ENCODE data around the gene MAGEA12. TPM values are rescaled to one million over a fixed set of nuclear protein-coding genes. Genes with fewer than 3 reads are reported as not detected.
"Not testable (repeated sequence)": the region's sequence is repeated elsewhere in the genome, so short reads cannot be mapped to it uniquely, and the experiment has no call there.

The MAGEA12 gene, protein sequence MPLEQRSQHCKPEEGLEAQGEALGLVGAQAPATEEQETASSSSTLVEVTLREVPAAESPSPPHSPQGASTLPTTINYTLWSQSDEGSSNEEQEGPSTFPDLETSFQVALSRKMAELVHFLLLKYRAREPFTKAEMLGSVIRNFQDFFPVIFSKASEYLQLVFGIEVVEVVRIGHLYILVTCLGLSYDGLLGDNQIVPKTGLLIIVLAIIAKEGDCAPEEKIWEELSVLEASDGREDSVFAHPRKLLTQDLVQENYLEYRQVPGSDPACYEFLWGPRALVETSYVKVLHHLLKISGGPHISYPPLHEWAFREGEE
- total RNA-seq (2021; ENCODE audit: unreplicated experiment) (not detected), Bru-seq, nascent RNA (not detected), BruChase-seq, experiment 1, labeled RNA remaining after a 2-hour chase (not detected), BruChase-seq, experiment 2, labeled RNA remaining after a 6-hour chase (not detected)
- polyA plus RNA-seq (2012; ENCODE audit: insufficient read length), result not detected
- long read RNA-seq, result 0 reads

DNA sequence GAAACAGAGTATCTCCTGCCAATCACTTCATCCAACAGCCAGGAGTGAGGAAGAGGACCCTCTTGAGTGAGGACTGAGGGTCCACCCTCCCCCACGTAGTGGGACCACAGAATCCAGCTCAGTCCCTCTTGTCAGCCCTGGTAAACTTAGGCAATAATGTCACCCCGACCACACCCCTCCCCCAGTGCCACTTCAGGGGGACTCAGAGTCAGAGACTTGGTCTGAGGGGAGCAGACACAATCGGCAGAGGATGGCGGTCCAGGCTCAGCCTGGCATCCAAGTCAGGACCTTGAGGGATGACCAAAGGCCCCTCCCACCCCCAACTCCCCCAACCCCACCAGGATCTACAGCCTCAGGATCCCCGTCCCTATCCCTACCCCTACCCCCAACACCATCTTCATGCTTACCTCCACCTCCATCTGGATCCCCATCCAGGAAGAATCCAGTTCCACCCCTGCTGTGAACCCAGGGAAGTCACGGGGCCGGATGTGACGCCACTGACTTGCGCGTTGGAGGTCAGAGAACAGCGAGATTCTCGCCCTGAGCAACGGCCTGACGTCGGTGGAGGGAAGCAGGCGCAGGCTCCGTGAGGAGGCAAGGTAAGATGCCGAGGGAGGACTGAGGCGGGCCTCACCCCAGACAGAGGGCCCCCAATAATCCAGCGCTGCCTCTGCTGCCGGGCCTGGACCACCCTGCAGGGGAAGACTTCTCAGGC, at the start of gene MAGEA12, which contains the start of gene CSAG1:
TSS of gene MAGEA12 (plus strand) at position 497 of the 715 bp plus-strand sequence. CDS start 2,405 bp downstream, outside the sequence.
TSS of gene CSAG1 (minus strand) at position 461 of the 715 bp plus-strand sequence. CDS start 1,261 bp downstream, outside the sequence.
- CTCF ChIA-PET, result interaction anchor here (0.7 kb wide), 1 partner anchor 119 kb away, joined by 4 read pairs; no protein-coding TSS in a partner anchor
- TF ChIP-seq, protein P1, sequence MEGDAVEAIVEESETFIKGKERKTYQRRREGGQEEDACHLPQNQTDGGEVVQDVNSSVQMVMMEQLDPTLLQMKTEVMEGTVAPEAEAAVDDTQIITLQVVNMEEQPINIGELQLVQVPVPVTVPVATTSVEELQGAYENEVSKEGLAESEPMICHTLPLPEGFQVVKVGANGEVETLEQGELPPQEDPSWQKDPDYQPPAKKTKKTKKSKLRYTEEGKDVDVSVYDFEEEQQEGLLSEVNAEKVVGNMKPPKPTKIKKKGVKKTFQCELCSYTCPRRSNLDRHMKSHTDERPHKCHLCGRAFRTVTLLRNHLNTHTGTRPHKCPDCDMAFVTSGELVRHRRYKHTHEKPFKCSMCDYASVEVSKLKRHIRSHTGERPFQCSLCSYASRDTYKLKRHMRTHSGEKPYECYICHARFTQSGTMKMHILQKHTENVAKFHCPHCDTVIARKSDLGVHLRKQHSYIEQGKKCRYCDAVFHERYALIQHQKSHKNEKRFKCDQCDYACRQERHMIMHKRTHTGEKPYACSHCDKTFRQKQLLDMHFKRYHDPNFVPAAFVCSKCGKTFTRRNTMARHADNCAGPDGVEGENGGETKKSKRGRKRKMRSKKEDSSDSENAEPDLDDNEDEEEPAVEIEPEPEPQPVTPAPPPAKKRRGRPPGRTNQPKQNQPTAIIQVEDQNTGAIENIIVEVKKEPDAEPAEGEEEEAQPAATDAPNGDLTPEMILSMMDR (IDR thresholded peaks at IDR 0.05), result no peak
- TF ChIP-seq TCF7L2 (IDR thresholded peaks at IDR 0.05; ENCODE audit: low read depth, low read length), result no peak
- TF ChIP-seq SIN3A (IDR thresholded peaks at IDR 0.05; ENCODE audit: borderline replicate concordance, insufficient read depth, low read depth, low read length), result no peak
- TF ChIP-seq, protein P2, sequence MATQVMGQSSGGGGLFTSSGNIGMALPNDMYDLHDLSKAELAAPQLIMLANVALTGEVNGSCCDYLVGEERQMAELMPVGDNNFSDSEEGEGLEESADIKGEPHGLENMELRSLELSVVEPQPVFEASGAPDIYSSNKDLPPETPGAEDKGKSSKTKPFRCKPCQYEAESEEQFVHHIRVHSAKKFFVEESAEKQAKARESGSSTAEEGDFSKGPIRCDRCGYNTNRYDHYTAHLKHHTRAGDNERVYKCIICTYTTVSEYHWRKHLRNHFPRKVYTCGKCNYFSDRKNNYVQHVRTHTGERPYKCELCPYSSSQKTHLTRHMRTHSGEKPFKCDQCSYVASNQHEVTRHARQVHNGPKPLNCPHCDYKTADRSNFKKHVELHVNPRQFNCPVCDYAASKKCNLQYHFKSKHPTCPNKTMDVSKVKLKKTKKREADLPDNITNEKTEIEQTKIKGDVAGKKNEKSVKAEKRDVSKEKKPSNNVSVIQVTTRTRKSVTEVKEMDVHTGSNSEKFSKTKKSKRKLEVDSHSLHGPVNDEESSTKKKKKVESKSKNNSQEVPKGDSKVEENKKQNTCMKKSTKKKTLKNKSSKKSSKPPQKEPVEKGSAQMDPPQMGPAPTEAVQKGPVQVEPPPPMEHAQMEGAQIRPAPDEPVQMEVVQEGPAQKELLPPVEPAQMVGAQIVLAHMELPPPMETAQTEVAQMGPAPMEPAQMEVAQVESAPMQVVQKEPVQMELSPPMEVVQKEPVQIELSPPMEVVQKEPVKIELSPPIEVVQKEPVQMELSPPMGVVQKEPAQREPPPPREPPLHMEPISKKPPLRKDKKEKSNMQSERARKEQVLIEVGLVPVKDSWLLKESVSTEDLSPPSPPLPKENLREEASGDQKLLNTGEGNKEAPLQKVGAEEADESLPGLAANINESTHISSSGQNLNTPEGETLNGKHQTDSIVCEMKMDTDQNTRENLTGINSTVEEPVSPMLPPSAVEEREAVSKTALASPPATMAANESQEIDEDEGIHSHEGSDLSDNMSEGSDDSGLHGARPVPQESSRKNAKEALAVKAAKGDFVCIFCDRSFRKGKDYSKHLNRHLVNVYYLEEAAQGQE (IDR thresholded peaks at IDR 0.05; ENCODE audit: insufficient read depth in 1 of 2, low read depth in 2 of 2, low read length in 1 of 2), result no peak
- TF ChIP-seq POLR2AphosphoS5 (IDR thresholded peaks at IDR 0.05; ENCODE audit: low read depth, low read length), result no peak
- POLR2A ChIA-PET, result no interaction called here
- DNase-seq (ENCODE audit: low read depth, low spot score), result no peak
- Histone ChIP-seq H3K36me3 (ENCODE audit: control insufficient read depth, insufficient read depth, low read length) (no peaks in the 10 kb centered on the region), H3K4me3 (ENCODE audit: low read depth in 2 of 2, low read length in 2 of 2) (peak within 1 kb of the TSS in 1 of 2 experiments; percentile 26; a peak in 1 of 4 replicates), H3K9me3 (ENCODE audit: control insufficient read depth, insufficient read depth, low read depth, low read length) (no peaks in the 10 kb centered on the region), H3K4me1 (ENCODE audit: control insufficient read depth, insufficient read depth, low read length) (no peaks in the 10 kb centered on the region), H3K27ac (ENCODE audit: low read length) (no peak within 1 kb of the TSS), H3K27me3 (ENCODE audit: control insufficient read depth, insufficient read depth, low read length) (no peaks in the 10 kb centered on the region)
- intact Hi-C loops (cut with micrococcal nuclease; ENCODE audit: unreplicated experiment) (no loop called here), in situ Hi-C loops (cut with HindIII; ENCODE audit: low pct_unique_long_range_greater_than_20kb, low sequenced_read_pairs) (no loop called here)
- no peak for ATAC-seq
- no TSS peak for BruUV-seq (replicated peaks)

DNA sequence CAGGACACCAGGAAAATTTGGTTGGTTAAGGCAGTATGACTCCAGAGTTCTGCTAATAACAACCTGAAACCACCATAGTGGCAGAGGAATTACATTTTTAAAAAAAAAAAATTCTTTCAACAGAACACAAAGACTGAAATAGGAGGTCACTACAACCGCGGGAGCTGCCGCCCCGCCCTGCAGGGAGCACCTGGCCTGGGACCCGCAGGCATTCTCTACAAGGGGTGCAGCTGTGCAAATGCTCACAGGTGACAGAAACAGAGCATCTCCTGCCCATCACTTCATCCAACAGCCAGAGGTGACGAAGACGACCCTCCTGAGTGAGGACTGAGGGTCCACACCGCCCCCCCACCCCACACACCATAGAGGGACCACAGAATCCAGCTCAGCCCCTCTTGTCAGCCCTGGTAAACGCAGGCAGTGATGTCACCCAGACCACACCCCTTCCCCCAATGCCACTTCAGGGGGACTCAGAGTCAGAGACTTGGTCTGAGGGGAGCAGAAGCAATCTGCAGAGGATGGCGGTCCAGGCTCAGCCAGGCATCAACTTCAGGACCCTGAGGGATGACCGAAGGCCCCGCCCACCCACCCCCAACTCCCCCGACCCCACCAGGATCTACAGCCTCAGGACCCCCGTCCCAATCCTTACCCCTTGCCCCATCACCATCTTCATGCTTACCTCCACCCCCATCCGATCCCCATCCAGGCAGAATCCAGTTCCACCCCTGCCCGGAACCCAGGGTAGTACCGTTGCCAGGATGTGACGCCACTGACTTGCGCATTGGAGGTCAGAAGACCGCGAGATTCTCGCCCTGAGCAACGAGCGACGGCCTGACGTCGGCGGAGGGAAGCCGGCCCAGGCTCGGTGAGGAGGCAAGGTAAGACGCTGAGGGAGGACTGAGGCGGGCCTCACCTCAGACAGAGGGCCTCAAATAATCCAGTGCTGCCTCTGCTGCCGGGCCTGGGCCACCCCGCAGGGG, 35.3 kb upstream of the MAGEA12 start, which contains the start of gene MAGEA3:
TSS of gene MAGEA3 (plus strand) at position 843 of the 980 bp plus-strand sequence. CDS start 2,039 bp downstream, outside the sequence.
- ATAC-seq; CTCF ChIA-PET; H3K9me3 ChIP-seq (ENCODE audit: control insufficient read depth, insufficient read depth, low read depth, low read length); POLR2A ChIA-PET; BruUV-seq (replicated peaks); H3K27ac ChIP-seq (ENCODE audit: low read length); DNase-seq (ENCODE audit: low read depth, low spot score); H3K4me1 ChIP-seq (ENCODE audit: control insufficient read depth, insufficient read depth, low read length); in situ Hi-C loops (cut with HindIII; ENCODE audit: low pct_unique_long_range_greater_than_20kb, low sequenced_read_pairs); H3K36me3 ChIP-seq (ENCODE audit: control insufficient read depth, insufficient read depth, low read length); intact Hi-C loops (cut with micrococcal nuclease; ENCODE audit: unreplicated experiment); H3K4me3 ChIP-seq (ENCODE audit: low read depth in 2 of 2, low read length in 2 of 2); H3K27me3 ChIP-seq (ENCODE audit: control insufficient read depth, insufficient read depth, low read length): not testable (repeated sequence)

DNA sequence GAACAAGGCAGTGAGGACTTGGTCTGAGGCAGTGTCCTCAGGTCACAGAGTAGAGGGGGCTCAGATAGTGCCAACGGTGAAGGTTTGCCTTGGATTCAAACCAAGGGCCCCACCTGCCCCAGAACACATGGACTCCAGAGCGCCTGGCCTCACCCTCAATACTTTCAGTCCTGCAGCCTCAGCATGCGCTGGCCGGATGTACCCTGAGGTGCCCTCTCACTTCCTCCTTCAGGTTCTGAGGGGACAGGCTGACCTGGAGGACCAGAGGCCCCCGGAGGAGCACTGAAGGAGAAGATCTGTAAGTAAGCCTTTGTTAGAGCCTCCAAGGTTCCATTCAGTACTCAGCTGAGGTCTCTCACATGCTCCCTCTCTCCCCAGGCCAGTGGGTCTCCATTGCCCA, 33.2 kb upstream of the MAGEA12 start:
- BruUV-seq (replicated peaks); ATAC-seq; intact Hi-C loops (cut with micrococcal nuclease; ENCODE audit: unreplicated experiment); in situ Hi-C loops (cut with HindIII; ENCODE audit: low pct_unique_long_range_greater_than_20kb, low sequenced_read_pairs); H3K4me1 ChIP-seq (ENCODE audit: control insufficient read depth, insufficient read depth, low read length); H3K36me3 ChIP-seq (ENCODE audit: control insufficient read depth, insufficient read depth, low read length); POLR2A ChIA-PET; H3K27me3 ChIP-seq (ENCODE audit: control insufficient read depth, insufficient read depth, low read length); H3K27ac ChIP-seq (ENCODE audit: low read length); DNase-seq (ENCODE audit: low read depth, low spot score); H3K9me3 ChIP-seq (ENCODE audit: control insufficient read depth, insufficient read depth, low read depth, low read length); CTCF ChIA-PET; H3K4me3 ChIP-seq (ENCODE audit: low read depth in 2 of 2, low read length in 2 of 2): not testable (repeated sequence)

DNA sequence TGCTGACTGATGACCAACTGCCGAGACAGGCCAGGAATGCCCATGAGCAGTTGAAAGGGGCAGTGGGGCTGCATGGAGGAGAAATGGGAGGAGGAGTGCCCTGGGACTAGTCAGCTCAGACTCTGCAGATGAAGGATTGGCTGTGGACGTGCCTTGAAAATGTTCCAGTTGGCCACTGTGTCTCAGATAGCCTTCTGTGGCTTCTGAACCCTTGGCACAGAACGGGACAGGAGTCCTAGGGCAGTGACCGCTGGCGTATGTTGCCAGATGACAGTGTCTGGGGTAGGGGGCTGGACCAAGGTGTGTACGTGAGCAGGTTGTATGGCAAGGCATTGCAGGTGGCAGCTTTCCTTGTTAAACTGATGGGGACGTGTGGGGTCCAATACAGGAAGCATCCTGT, 27.1 kb upstream of the MAGEA12 start:
- H3K36me3 ChIP-seq (ENCODE audit: control insufficient read depth, insufficient read depth, low read length); H3K27me3 ChIP-seq (ENCODE audit: control insufficient read depth, insufficient read depth, low read length); CTCF ChIA-PET; BruUV-seq (replicated peaks); H3K27ac ChIP-seq (ENCODE audit: low read length); DNase-seq (ENCODE audit: low read depth, low spot score); POLR2A ChIA-PET; ATAC-seq; H3K4me3 ChIP-seq (ENCODE audit: low read depth in 2 of 2, low read length in 2 of 2); intact Hi-C loops (cut with micrococcal nuclease; ENCODE audit: unreplicated experiment); H3K9me3 ChIP-seq (ENCODE audit: control insufficient read depth, insufficient read depth, low read depth, low read length); H3K4me1 ChIP-seq (ENCODE audit: control insufficient read depth, insufficient read depth, low read length); in situ Hi-C loops (cut with HindIII; ENCODE audit: low pct_unique_long_range_greater_than_20kb, low sequenced_read_pairs): not testable (repeated sequence)

Data from Panc1 (cell line).